H1 (cell line): ENCODE results near the gene RNASE3. TPM values are rescaled to one million over a fixed set of nuclear protein-coding genes. Genes with fewer than 3 reads are reported as not detected.

Source experiments
- CTCF ChIA-PET: fragments of 300-600 bp; sonication (Branson Sonifier 250); formaldehyde crosslinking; loops from one replicate; lab custom pipeline; 2021; ENCODE audit not compliant: partially characterized antibody; lab: Charles Lee
- POLR2A ChIA-PET: fragments of 300-600 bp; sonication (Branson Sonifier 250); formaldehyde crosslinking; loops from one replicate; lab custom pipeline; 2021; ENCODE audit warnings: inconsistent platforms; ENCODE audit not compliant: partially characterized antibody; lab: Charles Lee
- DNase-seq, 2 experiments: peaks; one replicate each; pipeline versions ENCODE4 v3.0.0 to v3.0.0-alpha.2; 2010 to 2022; ENCODE audit warnings: low spot score in 2 of 2, low read depth in 1 of 2, mixed read lengths in 1 of 2
- FAIRE-seq: peaks from 2 replicates; lab custom pipeline; 2011; peaks lifted over from hg19 to GRCh38; lab: Jason Lieb, UNC
- H2AFZ ChIP-seq: 2 replicates; pipeline ENCODE4 v1.8.1; 2012; ENCODE audit warnings: low read length, inconsistent platforms
- H2AK5ac ChIP-seq: 2 replicates; pipeline ENCODE4 v1.6.1; 2013; ENCODE audit warnings: low read depth, low read length
- H2BK120ac ChIP-seq: replicated peaks from 2 replicates; pipeline ENCODE3; 2013; ENCODE audit warnings: low read depth, low read length, inconsistent platforms
- H2BK12ac ChIP-seq: 2 replicates; pipeline ENCODE4 v1.6.1; 2013; ENCODE audit warnings: low read depth, low read length
- H2BK15ac ChIP-seq: 2 replicates; pipeline ENCODE4 v1.6.1; 2013; ENCODE audit warnings: low read length
- H2BK20ac ChIP-seq: 2 replicates; pipeline ENCODE4 v1.6.1; 2013; ENCODE audit warnings: low read length
- H2BK5ac ChIP-seq: 2 replicates; pipeline ENCODE4 v1.6.1; 2013; ENCODE audit warnings: low read depth, low read length
- H3K14ac ChIP-seq: 2 replicates; pipeline ENCODE4 v1.6.1; 2013; ENCODE audit warnings: inconsistent platforms; ENCODE audit not compliant: insufficient read length
- H3K18ac ChIP-seq: 2 replicates; pipeline ENCODE4 v1.6.1; 2013; ENCODE audit warnings: low read length; ENCODE audit errors: extremely low read depth
- H3K23ac ChIP-seq: 2 replicates; pipeline ENCODE4 v1.6.1; 2013; ENCODE audit warnings: inconsistent platforms; ENCODE audit not compliant: insufficient read length
- H3K23me2 ChIP-seq: 2 replicates; pipeline ENCODE4 v1.6.1; 2013; ENCODE audit warnings: low read depth, low read length
- H3K27ac ChIP-seq: 2 replicates; pipeline ENCODE4 v1.6.1; 2011; ENCODE audit warnings: low read depth, low read length, inconsistent platforms
- H3K27me3 ChIP-seq, 4 experiments: replicated peaks in 1 of 4; 1 replicate in 1 of 4; 2 replicates in 3 of 4; pipeline versions ENCODE4 v1.6.1 to v1.8.1; 2011 to 2013; ENCODE audit warnings: low read length in 3 of 4, mild to moderate bottlenecking in 3 of 4, inconsistent platforms in 2 of 4, mixed read lengths in 2 of 4, moderate library complexity in 1 of 4; ENCODE audit not compliant: control insufficient read depth in 3 of 4, insufficient read depth in 3 of 4; ENCODE audit errors: extremely low read depth in 1 of 4
- H3K36me3 ChIP-seq, 4 experiments: 2 replicates each; pipeline versions ENCODE4 v1.6.1 to v1.8.1; 2011 to 2013; ENCODE audit warnings: mild to moderate bottlenecking in 4 of 4, low read length in 3 of 4, moderate library complexity in 2 of 4, control low read depth in 1 of 4, inconsistent platforms in 1 of 4; ENCODE audit not compliant: insufficient read depth in 4 of 4, control insufficient read depth in 2 of 4
- H3K4ac ChIP-seq: replicated peaks from 2 replicates; pipeline ENCODE3; 2013; ENCODE audit warnings: low read length, low read depth, mixed read lengths, inconsistent platforms; ENCODE audit not compliant: insufficient read length
- H3K4me1 ChIP-seq, 4 experiments: replicated peaks in 1 of 4; 1 replicate in 1 of 4; 2 replicates in 3 of 4; pipeline versions ENCODE4 v1.6.1 to v1.8.1; 2011 to 2013; ENCODE audit warnings: low read length in 3 of 4, inconsistent platforms in 2 of 4, mixed read lengths in 1 of 4; ENCODE audit not compliant: insufficient read depth in 4 of 4, control insufficient read depth in 3 of 4
- H3K4me2 ChIP-seq, 2 experiments: 2 replicates each; pipeline versions ENCODE4 v1.6.1 to v1.8.1; 2011 to 2013; ENCODE audit warnings: low read depth in 2 of 2, low read length in 2 of 2, control low read depth in 1 of 2, inconsistent platforms in 1 of 2, mild to moderate bottlenecking in 1 of 2; ENCODE audit not compliant: insufficient read depth in 1 of 2
- H3K4me3 ChIP-seq, 4 experiments: fragments of 200-600, 300-600 bp in 1 of 4; sonication (generic), shearing (Covaris generic), sonication (Bioruptor Twin) in 1 of 4; 2 replicates each; pipeline versions ENCODE4 v1.5.1 to v1.8.1; 2011 to 2016; ENCODE audit warnings: low read length in 4 of 4, low read depth in 3 of 4, control low read depth in 2 of 4, inconsistent platforms in 2 of 4, mild to moderate bottlenecking in 2 of 4, mixed read lengths in 1 of 4, moderate library complexity in 1 of 4; ENCODE audit not compliant: insufficient read depth in 2 of 4; ENCODE audit errors: extremely low read depth in 1 of 4
- H3K56ac ChIP-seq: replicated peaks from 2 replicates; pipeline ENCODE3; 2013; ENCODE audit warnings: low read depth, mild to moderate bottlenecking, mixed read lengths, low read length, inconsistent platforms; ENCODE audit not compliant: insufficient read length
- H3K79me1 ChIP-seq: 2 replicates; pipeline ENCODE4 v1.6.1; 2013; ENCODE audit warnings: low read depth, low read length, control low read depth
- H3K79me2 ChIP-seq, 2 experiments: 2 replicates each; pipeline versions ENCODE4 v1.6.1 to v1.8.1; 2012 to 2013; ENCODE audit warnings: low read length in 2 of 2, mild to moderate bottlenecking in 2 of 2, inconsistent platforms in 1 of 2; ENCODE audit not compliant: insufficient read depth in 2 of 2, control insufficient read depth in 1 of 2
- H3K9ac ChIP-seq, 4 experiments: replicated peaks in 1 of 4; 1 replicate in 1 of 4; 2 replicates in 3 of 4; pipeline versions ENCODE4 v1.6.1 to v1.8.1; 2011 to 2013; ENCODE audit warnings: low read depth in 3 of 4, low read length in 3 of 4, control low read depth in 2 of 4, mild to moderate bottlenecking in 2 of 4, moderate library complexity in 2 of 4, inconsistent platforms in 1 of 4; ENCODE audit errors: extremely low read depth in 1 of 4
- H3K9me3 ChIP-seq, 2 experiments: 2 replicates each; pipeline versions ENCODE4 v1.6.1 to v1.8.1; 2012 to 2013; ENCODE audit warnings: mild to moderate bottlenecking in 2 of 2, moderate library complexity in 2 of 2, control low read depth in 1 of 2, inconsistent platforms in 1 of 2, low read depth in 1 of 2, low read length in 1 of 2, mixed read lengths in 1 of 2; ENCODE audit not compliant: insufficient read depth in 2 of 2
- H4K20me1 ChIP-seq, 2 experiments: replicated peaks in 1 of 2; 2 replicates each; pipeline versions ENCODE3 to v1.8.1; 2011 to 2013; ENCODE audit warnings: inconsistent platforms in 2 of 2, low read length in 2 of 2, mild to moderate bottlenecking in 1 of 2; ENCODE audit not compliant: insufficient read depth in 2 of 2, control insufficient read depth in 1 of 2
- H4K5ac ChIP-seq: 2 replicates; pipeline ENCODE4 v1.6.1; 2013; ENCODE audit warnings: low read length, low read depth, mixed read lengths, inconsistent platforms; ENCODE audit not compliant: insufficient read length
- H4K8ac ChIP-seq: 2 replicates; pipeline ENCODE4 v1.8.0; 2013; ENCODE audit warnings: mild to moderate bottlenecking, moderate library complexity, low read length, inconsistent platforms; ENCODE audit not compliant: insufficient read depth; ENCODE audit errors: extremely low read depth
- H4K91ac ChIP-seq: replicated peaks from 2 replicates; pipeline ENCODE3; 2013; ENCODE audit warnings: low read length, mixed read lengths, inconsistent platforms; ENCODE audit not compliant: insufficient read length
- CREB1 ChIP-seq: IDR thresholded peaks from 2 replicates; pipeline ENCODE4 v1.6.1; 2012; ENCODE audit warnings: inconsistent platforms
- CTBP2 ChIP-seq: IDR thresholded peaks from 2 replicates; pipeline ENCODE4 v1.7.0; 2011; ENCODE audit warnings: borderline replicate concordance, mild to moderate bottlenecking, moderate library complexity, mixed read lengths, low read length; ENCODE audit not compliant: insufficient read depth, insufficient read length
- KDM5A ChIP-seq: fragments of 200-600 bp; IDR thresholded peaks from 2 replicates; pipeline ENCODE4 v1.7.1; 2012; ENCODE audit warnings: mild to moderate bottlenecking, low read length, inconsistent platforms, mixed read lengths
- MAX ChIP-seq: IDR thresholded peaks from 2 replicates; pipeline ENCODE4 v1.6.1; 2012; ENCODE audit warnings: inconsistent platforms
- NRF1 ChIP-seq: IDR thresholded peaks from 2 replicates; pipeline ENCODE4 v1.6.1; 2011; ENCODE audit warnings: mild to moderate bottlenecking, low read depth, low read length, improper control_type of control experiment
- RAD21 ChIP-seq, 2 experiments: IDR thresholded peaks in 1 of 2; conservative IDR thresholded peaks in 1 of 2; 2 replicates each; pipeline ENCODE4 v1.6.1; 2011; ENCODE audit warnings: low read depth in 2 of 2, low read length in 2 of 2, improper control_type of control experiment in 1 of 2, inconsistent platforms in 1 of 2, mild to moderate bottlenecking in 1 of 2, moderate library complexity in 1 of 2
- USF2 ChIP-seq: IDR thresholded peaks from 2 replicates; pipeline ENCODE4 v1.6.1; 2011; ENCODE audit warnings: low read length, improper control_type of control experiment
- WGBS, 2 experiments: shearing (Covaris generic) in 1 of 2; methylation state at CpG; one replicate each; pipeline versions ENCODE4 v1.1.6 to v1.1.7; 2013 to 2015; ENCODE audit warnings: low lambda C conversion rate in 2 of 2, mixed read lengths in 2 of 2, inconsistent platforms in 1 of 2, low coverage in 1 of 2, missing lambda C conversion rate in 1 of 2; ENCODE audit not compliant: insufficient replicate concordance in 2 of 2, insufficient coverage in 1 of 2, insufficient read length in 1 of 2; ENCODE audit errors: extremely low coverage in 1 of 2, missing lambda C conversion rate in 1 of 2; 5-methylcytosine and 5-hydroxymethylcytosine counted together
- polyA plus RNA-seq, 7 experiments: library from polyadenylated mRNA; depleted of rRNA in 3 of 7; stranded (reverse) in 5 of 7; unstranded in 2 of 7; fragments of >200 nt in 5 of 7; fragments of 200-250 nt in 2 of 7; gene quantifications; 1 replicate in 5 of 7; 2 replicates in 1 of 7; 4 replicates in 1 of 7; pipeline versions ENCODE4 v1.2.1 to v1.2.3, GENCODE V29; 2011 to 2013; ENCODE audit warnings: missing spikeins in 2 of 7, mixed read lengths in 2 of 7
- total RNA-seq: library from RNA; stranded (reverse); fragmentation: NEBNext Ultra II Directional; extraction: Animal tissue kit (Norgen Biotek cat#: 25700); gene quantifications from 2 replicates; pipeline ENCODE4 v1.2.1, GENCODE V29; 2021

RNASE3 gene
- total and polyA plus RNA-seq, 2 of the 8 experiments (the other 6 are each of a cell fraction or from before 2014, with no cell fraction given) = not detected

GRCh38 chr14:20855652-20856291, 35.4 kb upstream of the RNASE3 start:
- Histone ChIP-seq H3K36me3 (no peaks in the 10 kb centered on the region), H3K79me2 (no peaks in the 10 kb centered on the region), H3K27ac (no peak overlapping the region), H4K5ac (no peak overlapping the region), H2BK15ac (no peak overlapping the region), H2BK12ac (peak overlapping the region; percentile 9; the same call in 1 of the 2 replicates), H3K4ac (no peak overlapping the region), H4K91ac (no peak overlapping the region), H3K56ac (no peak overlapping the region), H2AK5ac (no peak overlapping the region), H2BK5ac (no peak overlapping the region), H3K18ac (no peak overlapping the region), H4K20me1 (no peaks in the 10 kb centered on the region), H3K23ac (no peak overlapping the region), H3K4me2 (no peak overlapping the region), H3K9ac (no peak overlapping the region), H3K79me1 (no peaks in the 10 kb centered on the region), H3K27me3 (no peaks in the 10 kb centered on the region; a peak in 1 of 7 replicates), H3K4me3 (no peak overlapping the region), H3K23me2 (no peaks in the 10 kb centered on the region; the same call in 1 of the 2 replicates), H2AFZ (peak overlapping the region; percentile 47; the same call in 1 of the 2 replicates), H4K8ac (no peak overlapping the region), H3K4me1 (peaks cover 0 to 4% (median 2%) of the 10 kb centered on the region in 4 experiments; a peak in 2 of 7 replicates), H2BK20ac (no peak overlapping the region), H2BK120ac (no peak overlapping the region), H3K14ac (no peak overlapping the region), H3K9me3 (peaks cover 0 to 3% of the 10 kb centered on the region in 2 experiments; a peak in 1 of 4 replicates)
- CTCF ChIA-PET = interaction anchor here (0.5 to 3.2 kb wide), 36 partner anchors 9 to 205 kb away, joined by 3 to 18 read pairs (median 4); partner anchors contain the start of genes RNASE1 and RNASE6
- 33% methylated on average over 8 of the region's 8 CpGs; no CpG with 5 or more reads in 1 of the 2 experiments for WGBS, 2 experiments
- FAIRE-seq (peak; percentile 86), DNase-seq (peak; percentile 29 to 66)
- POLR2A ChIA-PET = interaction anchor here (0.6 to 0.9 kb wide), 2 partner anchors 9 to 158 kb away, joined by 3 read pairs; no protein-coding TSS in a partner anchor
- TF ChIP-seq CTBP2 = no peak
- TF ChIP-seq RAD21 (IDR thresholded peaks at IDR 0.05 in 1 of 2, conservative IDR thresholded peaks at IDR 0.05 in 1 of 2; ENCODE audit: low read depth in 2 of 2, low read length in 2 of 2) = peak; percentile 85 to 91
- TF ChIP-seq KDM5A = no peak
- TF ChIP-seq USF2 = peak; percentile 53
- TF ChIP-seq CREB1 = 0 out of 2 replicates have a peak, but pooled peaks have one; percentile 8
- 0 out of 2 replicates have a peak, but pooled peaks have one; percentile 9 for TF ChIP-seq MAX
- no peak for TF ChIP-seq NRF1
